Measurements from ENCODE around the gene APOH. TPM values are rescaled to one million over a fixed set of nuclear protein-coding genes. Genes with fewer than 3 reads are reported as not detected.

APOH gene
- total RNA-seq: not detected in 2 replicates

GRCh38 chr17:66228887-66229782 is at the start of gene APOH:
TSS of gene APOH (minus strand) at chr17:66229415. CDS start at chr17:66229379, 36 bp downstream.

GRCh38 chr17:66191593-66192377 is 37.4 kb downstream of the APOH start, which contains the start of gene CEP112:
TSS of gene CEP112 (minus strand) at chr17:66192133.

Small RNA genes lying within 50 kb of the gene (small RNA-seq; reads per million reads assigned to genes)
- gene RNA5SP444: 0.42 reads per million

Other genes starting within 250 kb of the APOH start
- 14.1 and 15.3 TPM in 2 replicates for gene CEP112, start 37.3 kb downstream of the APOH start, total RNA-seq
- 26.4 and 31.1 TPM in 2 replicates for gene PRKCA, start 73.2 kb upstream of the APOH start, total RNA-seq